Choroid plexus epithelial cell (primary cell): ENCODE measurements around the gene LIX1L.

Experiments used
- DNase-seq: peaks from one replicate; pipeline ENCODE4 v3.0.0-alpha.2; 2010; ENCODE audit warnings: low read depth
- H3K4me3 ChIP-seq: 2 replicates; pipeline ENCODE4 v1.5.1; 2011; ENCODE audit warnings: low read depth, mild to moderate bottlenecking, control low read depth, low read length, moderate library complexity
- CTCF ChIP-seq: conservative IDR thresholded peaks from 2 replicates; pipeline ENCODE4 v1.5.1; 2011; ENCODE audit warnings: low read depth, mild to moderate bottlenecking, control low read depth, inconsistent platforms, low read length, moderate library complexity

The LIX1L gene

GRCh38 chr1:145906954-145907753 is 50.7 kb downstream of the LIX1L start:
- H3K4me3 ChIP-seq: no peak overlapping the region
- DNase-seq: peak; percentile 45
- TF ChIP-seq CTCF: no peak

DNA sequence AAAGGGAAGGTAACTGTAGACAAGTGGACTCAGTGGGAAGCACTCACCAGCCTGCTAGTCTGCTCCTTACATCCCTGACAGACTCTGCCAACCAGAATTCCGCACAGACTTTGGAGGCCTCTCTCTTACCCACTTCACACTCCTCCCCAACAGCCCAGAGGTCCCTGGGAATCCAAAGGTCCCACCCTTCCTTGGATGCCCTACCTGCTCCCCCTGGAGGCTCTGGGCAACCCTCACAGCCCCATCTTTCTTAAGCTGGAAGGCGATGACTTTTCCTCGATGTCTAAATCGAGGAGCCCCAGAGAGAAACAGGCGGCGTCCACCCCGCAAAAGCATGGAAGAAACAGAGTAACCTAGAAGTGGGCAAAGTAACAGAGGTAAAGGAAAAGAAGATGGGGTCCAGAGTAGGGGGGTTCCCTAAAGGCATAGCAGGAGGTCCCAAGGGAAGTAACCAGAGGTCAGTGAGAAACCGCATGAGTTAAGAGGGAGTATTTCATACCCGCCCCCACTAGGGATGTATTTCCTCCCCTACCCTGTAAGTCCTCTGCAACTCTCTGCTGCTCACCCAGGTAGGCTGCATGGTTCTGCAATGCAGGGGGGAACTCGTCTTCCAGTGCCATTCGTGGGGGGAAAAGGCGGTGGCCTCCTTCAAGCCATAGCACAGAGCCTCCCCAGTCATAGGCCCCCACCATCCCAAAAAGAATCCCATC is 56.4 kb downstream of the LIX1L start:
- no peak for TF ChIP-seq CTCF
- DNase-seq: no peak
- no peak overlapping the region for H3K4me3 ChIP-seq

GRCh38 chr1:145898756-145899155 is 59.1 kb downstream of the LIX1L start:
- no peak for TF ChIP-seq CTCF
- H3K4me3 ChIP-seq: no peak overlapping the region
- no peak for DNase-seq

- no peak for TF ChIP-seq CTCF
- DNase-seq: no peak
- no peak overlapping the region for H3K4me3 ChIP-seq
Observed at GRCh38 chr1:145897969-145898368, 59.8 kb downstream of the LIX1L start.

GRCh38 chr1:145895471-145895870 is 62.3 kb downstream of the LIX1L start:
- DNase-seq: no peak
- H3K4me3 ChIP-seq: no peak overlapping the region
- TF ChIP-seq CTCF: no peak

DNA sequence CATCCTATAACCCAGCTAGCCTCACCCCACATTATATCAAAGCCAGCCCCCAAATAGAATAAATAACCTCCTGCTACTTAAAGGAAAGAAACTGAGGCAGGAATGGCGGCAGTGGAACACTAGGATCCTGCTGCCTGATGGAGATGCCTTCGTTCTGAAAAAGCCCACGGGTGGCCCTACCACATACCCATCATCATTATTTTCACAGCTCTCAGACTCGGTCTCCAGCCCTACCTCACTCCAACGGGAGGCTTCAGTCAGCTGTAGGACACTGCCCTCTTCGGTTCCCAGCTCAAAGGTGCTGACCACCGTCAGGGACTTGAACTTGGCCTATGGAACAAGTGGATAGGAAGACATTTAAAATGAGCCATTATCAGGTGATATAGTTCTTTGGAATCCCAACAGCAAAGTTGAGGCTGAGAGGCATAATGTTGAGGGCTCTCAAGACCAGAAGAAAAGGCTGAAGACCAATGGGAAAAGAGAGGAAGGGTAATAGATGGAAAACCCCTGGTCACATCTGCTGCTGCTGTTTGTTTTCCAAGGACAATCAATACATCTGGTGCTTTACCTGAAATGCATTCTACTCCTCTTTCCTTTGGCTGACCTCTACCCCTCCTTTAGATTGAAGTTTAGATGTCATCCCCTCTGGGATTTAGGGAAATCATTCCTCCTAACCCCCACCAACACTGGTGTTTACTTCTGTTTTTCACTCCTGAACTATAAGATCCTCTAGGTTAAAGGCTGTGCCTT is 64.3 kb downstream of the LIX1L start:
- no peak for DNase-seq
- no peak for TF ChIP-seq CTCF
- H3K4me3 ChIP-seq: no peak overlapping the region
